Stimulated activated CD4-positive, alpha-beta T cell treated with anti-CD3 and anti-CD28 coated beads, Interleukin-4, amount 100 ng/mL, for 4 hours (primary cell): ENCODE data around the gene UGT1A6.
"Not testable (repeated sequence)": the region's sequence is repeated elsewhere in the genome, so short reads cannot be mapped to it uniquely, and the experiment has no call there.

Source experiments
- DNase-seq, 2 experiments: peaks; one replicate each; pipeline ENCODE4 v3.0.0-alpha.2; 2020

UGT1A6 gene

DNA sequence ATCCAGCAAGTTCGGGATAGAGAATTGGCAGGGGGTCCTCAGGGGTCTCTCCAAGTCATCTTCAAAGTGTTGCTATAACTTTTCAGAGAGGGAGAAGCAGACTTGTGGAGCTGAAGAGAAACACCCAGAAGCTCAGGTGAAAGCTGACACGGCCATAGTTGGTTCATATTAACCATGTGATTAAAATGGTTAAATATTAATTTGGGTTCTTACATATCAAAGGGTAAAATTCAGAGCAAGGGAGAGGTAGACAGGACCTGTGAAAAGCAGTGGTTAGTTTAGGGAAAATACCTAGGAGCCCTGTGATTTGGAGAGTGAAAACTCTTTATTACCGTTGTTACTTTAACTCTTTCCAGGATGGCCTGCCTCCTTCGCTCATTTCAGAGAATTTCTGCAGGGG is at the start of gene UGT1A6:
UGT1A6 (plus strand) TSS at position 243 of the 400 bp plus-strand sequence; CDS start at position 358, 115 bp downstream.
- DNase-seq = no peak

- DNase-seq = no peak
Observed at GRCh38 chr2:233643128-233643527, 49.6 kb upstream of the UGT1A6 start.

GRCh38 chr2:233646033-233646432 is 46.7 kb upstream of the UGT1A6 start:
- not testable (repeated sequence) for DNase-seq

- DNase-seq = no peak
Observed at GRCh38 chr2:233650981-233651380, 41.7 kb upstream of the UGT1A6 start.

GRCh38 chr2:233651430-233651829 is 41.3 kb upstream of the UGT1A6 start:
- DNase-seq = no peak

- DNase-seq = no peak
Observed at GRCh38 chr2:233654501-233654900, 38.2 kb upstream of the UGT1A6 start.

GRCh38 chr2:233655043-233655442 is 37.6 kb upstream of the UGT1A6 start:
- no peak for DNase-seq

DNA sequence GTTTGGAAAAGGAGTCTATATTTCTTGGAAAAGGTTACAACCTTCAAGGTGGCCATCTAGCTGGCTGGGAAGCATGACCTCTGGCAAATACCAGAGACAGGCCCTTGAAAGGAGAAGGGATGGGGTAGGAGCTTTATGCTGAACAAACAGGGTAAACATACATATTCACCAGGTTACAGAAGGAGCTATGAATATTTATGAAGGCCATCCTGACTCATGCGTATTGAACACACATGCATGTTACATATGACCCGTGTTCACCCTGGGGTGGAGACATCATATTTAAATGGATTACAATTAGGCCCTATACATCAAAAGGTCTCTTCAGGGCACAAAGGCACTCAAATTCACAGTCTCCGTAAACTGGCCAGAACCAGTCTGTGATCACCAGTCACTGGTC is 36.7 kb upstream of the UGT1A6 start:
- DNase-seq = not testable (repeated sequence)

DNA sequence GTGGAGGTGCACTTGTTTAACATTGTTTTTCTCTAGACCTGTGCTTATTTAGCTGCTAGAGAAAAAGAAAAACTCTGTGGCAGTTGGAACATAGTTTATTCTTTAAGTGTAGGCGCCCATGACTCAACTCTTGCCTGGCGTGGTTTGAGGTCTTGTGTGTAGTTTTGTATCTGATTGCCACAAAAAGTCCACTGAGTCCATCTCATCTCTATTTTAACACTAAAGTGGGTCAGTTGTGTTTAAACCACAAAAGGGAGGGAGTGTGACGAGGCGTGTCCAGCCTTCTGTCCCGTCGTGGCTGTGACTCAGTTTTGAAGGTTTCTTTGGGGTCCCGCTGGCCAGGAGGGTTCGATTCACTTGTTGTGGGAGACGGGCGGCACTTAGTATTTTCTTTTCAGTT is 36.2 kb upstream of the UGT1A6 start:
- DNase-seq = no peak

GRCh38 chr2:233658610-233659009 is 34.1 kb upstream of the UGT1A6 start:
- no peak for DNase-seq

DNA sequence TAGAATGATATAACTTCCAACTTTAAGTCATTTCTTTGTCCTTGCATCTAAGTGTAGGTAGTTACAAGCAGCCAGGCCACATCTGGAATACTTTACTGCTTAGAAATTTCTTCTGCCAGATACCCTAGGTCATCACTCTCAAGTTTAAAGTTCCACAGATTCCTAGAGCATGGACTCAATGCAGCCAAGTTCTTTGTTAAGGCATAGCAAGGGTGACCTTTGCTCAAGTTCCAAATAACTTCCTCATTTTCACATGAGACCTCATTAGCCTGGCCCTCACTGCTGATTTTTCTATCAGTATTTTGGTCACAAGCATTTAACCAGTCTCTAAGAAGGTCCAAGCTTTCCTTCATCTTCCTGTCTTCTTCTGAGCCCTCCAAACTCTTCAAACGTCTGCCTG is 28.8 kb upstream of the UGT1A6 start:
- no peak for DNase-seq

DNA sequence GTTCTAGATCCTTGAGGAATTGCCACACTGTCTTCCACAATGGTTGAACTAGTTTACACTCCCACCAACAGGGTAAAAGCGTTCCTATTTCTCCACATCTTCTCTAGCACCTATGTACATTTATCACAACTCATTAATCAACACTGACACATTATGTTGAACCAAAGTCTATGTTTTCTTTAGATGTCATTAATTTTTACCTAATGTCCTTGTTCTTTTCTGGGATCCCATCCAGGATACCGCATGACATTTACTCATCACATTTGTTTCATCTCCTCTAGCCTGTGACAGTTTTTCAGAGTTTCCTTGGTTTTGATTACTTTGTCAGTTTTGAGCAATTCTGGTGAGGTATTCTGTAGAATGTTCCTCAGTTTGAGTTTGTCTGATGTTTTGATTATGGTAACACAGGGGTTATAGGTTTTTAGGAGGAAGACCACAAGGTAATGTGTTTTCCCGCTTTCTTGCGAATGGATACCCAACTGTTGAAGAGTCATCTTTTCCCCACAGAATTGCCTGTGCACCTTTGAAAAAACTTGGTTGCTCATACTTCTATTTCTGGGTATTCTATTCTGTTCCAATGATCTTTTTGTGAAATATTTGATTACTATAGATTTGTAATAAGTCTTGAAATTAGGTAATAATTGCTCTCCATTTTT is 24.0 kb upstream of the UGT1A6 start:
- no peak for DNase-seq

DNA sequence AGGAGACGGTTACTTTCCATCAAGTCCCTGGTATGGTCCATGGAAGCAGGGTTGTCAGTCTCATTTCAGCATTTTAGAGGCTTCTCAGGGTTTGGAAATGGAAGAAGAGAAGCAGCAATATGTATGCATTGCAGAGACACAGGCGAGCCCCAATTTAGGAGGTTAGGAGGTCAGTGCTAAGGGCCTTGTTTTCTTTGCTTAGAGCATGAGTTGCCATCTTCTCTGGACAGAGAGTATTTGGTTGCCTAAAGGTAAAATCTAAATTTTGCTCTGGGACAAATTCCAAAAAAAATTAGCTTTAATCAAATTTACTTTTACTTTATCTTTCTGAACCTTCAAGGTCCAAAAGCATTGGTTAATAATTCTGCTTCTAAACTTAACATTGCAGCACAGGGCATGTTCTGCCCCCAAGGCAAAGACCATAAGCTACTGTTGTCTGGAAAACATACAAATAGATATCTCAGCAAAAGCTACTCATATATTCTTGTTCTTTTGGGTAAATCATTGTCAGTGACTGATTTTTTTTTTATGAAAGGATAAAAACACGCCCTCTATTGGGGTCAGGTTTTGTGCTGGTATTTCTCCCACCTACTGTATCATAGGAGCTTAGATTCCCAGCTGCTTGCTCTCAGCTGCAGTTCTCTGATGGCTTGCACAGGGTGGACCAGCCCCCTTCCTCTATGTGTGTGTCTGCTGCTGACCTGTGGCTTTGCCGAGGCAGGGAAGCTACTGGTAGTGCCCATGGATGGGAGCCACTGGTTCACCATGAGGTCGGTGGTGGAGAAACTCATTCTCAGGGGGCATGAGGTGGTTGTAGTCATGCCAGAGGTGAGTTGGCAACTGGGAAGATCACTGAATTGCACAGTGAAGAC is 21.2 kb upstream of the UGT1A6 start, which contains the start of gene UGT1A9:
UGT1A9 (plus strand) TSS at position 609 of the 872 bp plus-strand sequence; CDS start at position 646, 37 bp downstream.
- DNase-seq = no peak

DNA sequence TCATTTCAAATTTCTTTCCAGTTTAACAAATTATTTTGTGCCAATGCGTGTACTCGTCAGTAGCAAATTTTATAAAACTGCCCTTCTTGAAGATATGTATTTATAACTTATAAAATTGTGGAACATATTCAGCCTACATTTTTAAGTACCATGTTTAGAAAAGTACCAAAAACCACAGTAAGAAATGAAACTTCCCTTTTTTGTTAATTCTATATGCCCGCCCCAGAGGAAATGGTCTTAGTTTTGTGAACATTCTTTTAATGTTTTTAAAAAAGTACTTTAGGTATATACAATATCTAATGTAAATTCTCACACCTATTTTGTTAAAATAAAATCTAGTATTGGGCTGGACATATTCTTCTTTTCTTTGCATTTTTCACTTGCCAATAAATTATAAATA is 19.8 kb upstream of the UGT1A6 start:
- no peak for DNase-seq

DNA sequence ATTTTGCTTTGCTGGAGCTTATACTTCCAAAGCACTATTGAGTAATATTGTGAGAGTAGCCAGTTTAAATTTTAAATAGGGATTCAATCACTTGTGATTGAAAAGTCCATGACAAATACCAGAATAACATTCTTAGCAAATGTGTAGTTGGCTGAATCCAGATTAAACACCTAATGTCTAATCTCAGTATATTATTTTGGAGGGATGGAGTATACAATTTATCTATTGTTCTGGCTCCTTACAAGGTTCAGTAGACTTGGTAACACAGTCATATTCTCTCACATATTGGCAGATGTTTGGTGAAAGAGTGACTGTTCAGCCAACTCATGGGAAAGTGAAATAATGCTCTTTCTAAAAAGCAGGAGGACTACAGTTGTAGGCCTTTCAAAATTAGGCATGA is 18.8 kb upstream of the UGT1A6 start:
- no peak for DNase-seq

GRCh38 chr2:233674314-233674713 is 18.4 kb upstream of the UGT1A6 start:
- no peak for DNase-seq

DNA sequence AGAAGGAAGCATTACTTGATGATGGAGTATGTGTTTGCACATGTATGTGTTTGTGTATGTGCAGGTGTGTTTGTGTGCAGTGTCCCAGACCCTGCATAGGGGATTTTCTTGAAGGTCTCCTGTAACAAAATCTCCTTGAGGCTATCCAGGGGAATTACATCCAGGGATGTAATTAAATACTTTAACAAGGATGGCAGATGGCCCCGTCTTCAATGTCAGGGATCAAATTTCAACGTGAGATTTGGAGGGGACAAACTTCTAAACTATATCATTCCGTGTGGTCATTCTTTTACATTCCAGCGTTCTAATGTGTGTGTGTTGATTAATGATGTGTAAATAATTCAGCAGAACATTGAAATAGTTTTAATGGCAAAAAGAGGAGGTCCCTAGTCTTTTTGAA is 17.7 kb upstream of the UGT1A6 start:
- no peak for DNase-seq

DNA sequence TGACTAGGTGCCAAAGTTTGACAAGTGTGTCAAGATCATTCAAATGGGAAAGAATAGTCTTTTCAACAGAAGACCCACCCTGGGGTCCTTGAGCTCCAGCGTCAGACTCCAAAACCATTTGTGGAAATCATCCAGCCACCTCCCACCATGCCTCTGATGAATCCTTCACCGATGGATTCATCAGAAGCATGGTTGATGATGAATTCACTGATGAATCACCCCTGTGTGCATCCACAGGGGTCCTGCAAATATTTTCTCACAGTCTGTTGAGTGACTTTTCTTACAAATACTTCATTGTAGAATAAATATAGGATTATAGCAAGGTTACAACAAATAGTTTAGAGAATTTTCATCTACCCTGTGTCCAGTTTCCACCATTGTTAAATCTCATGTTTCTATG is 16.6 kb upstream of the UGT1A6 start:
- DNase-seq = no peak

DNA sequence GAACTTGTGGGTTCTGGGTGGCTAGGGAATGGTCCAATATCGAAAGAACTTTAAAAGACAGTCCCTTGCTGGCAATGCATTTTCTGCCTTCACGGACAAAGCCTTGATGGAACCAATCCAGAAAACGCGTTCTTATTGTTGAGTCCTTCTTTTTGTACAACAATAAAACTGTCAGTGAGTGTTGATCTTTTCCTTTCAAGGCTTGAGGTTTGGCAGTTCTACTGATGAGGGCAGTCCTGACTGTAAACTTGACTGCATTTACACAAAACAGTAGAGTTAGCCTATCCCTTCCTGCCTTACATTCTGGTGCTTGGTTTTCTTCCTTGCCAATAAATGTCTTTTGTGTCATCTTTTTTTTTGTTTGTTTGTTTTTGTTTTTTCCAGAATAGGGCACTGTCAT is 13.5 kb upstream of the UGT1A6 start:
- DNase-seq = no peak

DNA sequence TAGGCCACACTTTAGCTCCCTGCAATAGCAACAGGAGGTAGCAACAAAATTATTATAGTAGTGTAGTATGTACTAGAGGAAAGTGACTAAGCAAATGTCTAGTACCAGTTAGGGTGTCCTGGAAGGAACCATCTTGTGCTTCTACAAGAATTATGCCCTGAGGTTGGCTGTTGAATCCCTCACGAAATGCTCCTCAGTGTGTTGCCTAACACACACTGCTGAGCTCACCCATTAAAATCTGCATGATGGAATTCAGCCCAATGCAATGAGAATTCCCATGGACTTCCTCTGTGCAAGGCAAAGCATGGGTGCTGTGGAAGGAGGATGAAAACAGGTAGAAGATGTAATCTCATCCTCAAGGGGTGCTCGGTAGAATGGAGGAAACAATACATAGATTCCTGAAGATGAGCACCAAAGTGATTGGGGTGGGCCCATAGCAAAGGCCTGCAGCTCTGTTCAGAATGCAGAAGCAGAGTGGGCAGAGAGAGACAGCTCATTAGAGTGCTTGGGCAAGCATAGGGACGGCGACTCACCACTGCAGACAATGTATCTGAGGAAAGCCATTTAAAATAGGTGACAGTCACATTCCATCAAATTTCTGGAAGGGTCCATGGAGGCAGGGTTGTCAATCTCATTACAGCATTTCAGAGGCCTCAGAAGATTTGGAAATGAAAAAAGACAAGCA is 12.2 kb upstream of the UGT1A6 start:
- DNase-seq = no peak

DNA sequence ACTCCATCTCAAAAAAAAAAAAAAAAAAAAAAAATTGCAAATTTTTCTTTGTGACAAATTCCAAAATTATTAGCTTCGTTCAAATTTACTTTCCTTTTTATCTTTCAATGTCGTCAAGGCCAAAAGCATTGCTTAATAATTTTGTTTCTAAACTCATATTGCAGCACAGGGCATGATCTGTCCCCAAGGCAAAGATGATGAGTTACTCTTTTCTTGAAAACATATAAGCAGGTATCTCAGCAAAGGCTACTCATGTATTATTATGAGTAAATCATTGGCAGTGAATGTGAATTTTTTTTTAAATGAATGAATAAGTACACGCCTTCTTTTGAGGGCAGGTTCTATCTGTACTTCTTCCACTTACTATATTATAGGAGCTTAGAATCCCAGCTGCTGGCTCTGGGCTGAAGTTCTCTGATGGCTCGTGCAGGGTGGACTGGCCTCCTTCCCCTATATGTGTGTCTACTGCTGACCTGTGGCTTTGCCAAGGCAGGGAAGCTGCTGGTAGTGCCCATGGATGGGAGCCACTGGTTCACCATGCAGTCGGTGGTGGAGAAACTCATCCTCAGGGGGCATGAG is 11.1 kb upstream of the UGT1A6 start, which contains the start of gene UGT1A7:
UGT1A7 (plus strand) TSS at position 381 of the 579 bp plus-strand sequence; CDS start at position 418, 37 bp downstream.
- no peak for DNase-seq

- DNase-seq = no peak
Observed at GRCh38 chr2:233684640-233685039, 8.1 kb upstream of the UGT1A6 start.

- DNase-seq = no peak
Observed at GRCh38 chr2:233686928-233687327, 5.8 kb upstream of the UGT1A6 start.
